H9 (cell line): ENCODE measurements around the gene FRAT1. TPM values are rescaled to one million over a fixed set of nuclear protein-coding genes. Genes with fewer than 3 reads are reported as not detected.
"Not testable (repeated sequence)": the region's sequence is repeated elsewhere in the genome, so short reads cannot be mapped to it uniquely, and the experiment has no call there.

Source experiments
- DNase-seq: peaks from one replicate; pipeline ENCODE4 v3.0.0-alpha.2; 2017
- H2AFZ ChIP-seq: one replicate; pipeline ENCODE4 v1.6.1; 2013; ENCODE audit warnings: mild to moderate bottlenecking, low read length, control low read depth, moderate library complexity
- H2AK5ac ChIP-seq: 2 replicates; pipeline ENCODE4 v1.6.1; 2013; ENCODE audit warnings: low read length, control low read depth, mixed read lengths; ENCODE audit not compliant: insufficient read length
- H2BK120ac ChIP-seq: one replicate; pipeline ENCODE4 v1.6.1; 2013; ENCODE audit warnings: low read depth, mild to moderate bottlenecking, low read length, control low read depth, inconsistent platforms; ENCODE audit not compliant: poor library complexity, severe bottlenecking
- H2BK12ac ChIP-seq: 2 replicates; pipeline ENCODE4 v1.6.1; 2013; ENCODE audit warnings: low read length, control low read depth, mixed read lengths, low read depth; ENCODE audit not compliant: insufficient read length
- H2BK15ac ChIP-seq: 2 replicates; pipeline ENCODE4 v1.6.1; 2013; ENCODE audit warnings: low read depth, low read length, control low read depth
- H2BK20ac ChIP-seq: one replicate; pipeline ENCODE4 v1.6.1; 2013; ENCODE audit warnings: low read depth, mild to moderate bottlenecking, low read length, control low read depth, inconsistent platforms; ENCODE audit not compliant: poor library complexity, severe bottlenecking
- H2BK5ac ChIP-seq: 2 replicates; pipeline ENCODE4 v1.6.1; 2013; ENCODE audit warnings: low read length, control low read depth, mixed read lengths; ENCODE audit not compliant: insufficient read length
- H3K14ac ChIP-seq: 2 replicates; pipeline ENCODE4 v1.6.1; 2013; ENCODE audit warnings: low read length, control low read depth; ENCODE audit not compliant: insufficient read depth
- H3K18ac ChIP-seq: 2 replicates; pipeline ENCODE4 v1.6.1; 2013; ENCODE audit warnings: low read depth, mild to moderate bottlenecking, mixed read lengths, low read length, control low read depth; ENCODE audit not compliant: insufficient read length
- H3K23ac ChIP-seq: 2 replicates; pipeline ENCODE4 v1.6.1; 2013; ENCODE audit warnings: low read length, control low read depth, mixed read lengths, low read depth; ENCODE audit not compliant: insufficient read length
- H3K23me2 ChIP-seq: 2 replicates; pipeline ENCODE4 v1.6.1; 2013; ENCODE audit warnings: low read depth, mild to moderate bottlenecking, mixed read lengths, low read length, control low read depth; ENCODE audit not compliant: insufficient read length, poor library complexity, severe bottlenecking
- H3K27ac ChIP-seq: 2 replicates; pipeline ENCODE4 v1.5.1; 2013; ENCODE audit warnings: low read length, control low read depth, mixed read lengths, low read depth; ENCODE audit not compliant: insufficient read length
- H3K27me3 ChIP-seq: 2 replicates; pipeline ENCODE4 v1.6.1; 2013; ENCODE audit warnings: low read length, control low read depth, inconsistent platforms; ENCODE audit not compliant: insufficient read depth
- H3K4ac ChIP-seq: 2 replicates; pipeline ENCODE4 v1.6.1; 2013; ENCODE audit warnings: low read depth, mild to moderate bottlenecking, control low read depth, inconsistent platforms, low read length, moderate library complexity
- H3K4me1 ChIP-seq: 2 replicates; pipeline ENCODE4 v1.6.1; 2013; ENCODE audit warnings: low read length, control low read depth, inconsistent platforms; ENCODE audit not compliant: insufficient read depth
- H3K4me2 ChIP-seq: 2 replicates; pipeline ENCODE4 v1.6.1; 2013; ENCODE audit warnings: low read length, control low read depth, mixed read lengths; ENCODE audit not compliant: insufficient read length, insufficient read depth
- H3K56ac ChIP-seq: 2 replicates; pipeline ENCODE4 v1.6.1; 2013; ENCODE audit warnings: low read depth, mild to moderate bottlenecking, mixed read lengths, low read length, control low read depth; ENCODE audit not compliant: insufficient read length
- H3K79me1 ChIP-seq: 2 replicates; pipeline ENCODE4 v1.6.1; 2013; ENCODE audit warnings: low read depth, mild to moderate bottlenecking, moderate library complexity, low read length, control low read depth, inconsistent platforms; ENCODE audit not compliant: insufficient read depth, poor library complexity, severe bottlenecking
- H3K79me2 ChIP-seq: 2 replicates; pipeline ENCODE4 v1.6.1; 2013; ENCODE audit warnings: low read length, control low read depth, inconsistent platforms; ENCODE audit not compliant: insufficient read depth
- H3K9ac ChIP-seq: 2 replicates; pipeline ENCODE4 v1.6.1; 2013; ENCODE audit warnings: low read length, control low read depth, mixed read lengths; ENCODE audit not compliant: insufficient read length; ENCODE audit errors: extremely low read depth
- H3K9me3 ChIP-seq: one replicate; pipeline ENCODE4 v1.6.1; 2013; ENCODE audit warnings: low read depth, low read length, inconsistent platforms; ENCODE audit not compliant: control insufficient read depth
- H3T11ph ChIP-seq: one replicate; pipeline ENCODE4 v1.6.1; 2013; ENCODE audit warnings: mild to moderate bottlenecking, low read length, control low read depth, inconsistent platforms
- H4K20me1 ChIP-seq: one replicate; pipeline ENCODE4 v1.6.1; 2013; ENCODE audit not compliant: control insufficient read depth, insufficient read length, insufficient read depth
- H4K5ac ChIP-seq: 2 replicates; pipeline ENCODE4 v1.6.1; 2013; ENCODE audit warnings: low read depth, mild to moderate bottlenecking, mixed read lengths, low read length, control low read depth; ENCODE audit not compliant: insufficient read length
- H4K8ac ChIP-seq: replicated peaks from 2 replicates; pipeline ENCODE4 v1.6.1; 2013; ENCODE audit warnings: low read length, control low read depth, mixed read lengths, low read depth; ENCODE audit not compliant: insufficient read length
- H4K91ac ChIP-seq: 2 replicates; pipeline ENCODE4 v1.6.1; 2013; ENCODE audit warnings: low read depth, mild to moderate bottlenecking, moderate library complexity, mixed read lengths, low read length, control low read depth; ENCODE audit not compliant: insufficient read length
- H3K27ac Mint-ChIP-seq, 3 experiments: 2 replicates in 2 of 3; 3 replicates in 1 of 3; pipeline ENCODE4 v1.8.0; 2020 to 2021; ENCODE audit warnings: mixed read lengths in 3 of 3, mild to moderate bottlenecking in 1 of 3, moderate library complexity in 1 of 3
- H3K27me3 Mint-ChIP-seq: 2 replicates; pipeline ENCODE4 v1.8.0; 2021; ENCODE audit warnings: low read depth, mild to moderate bottlenecking, moderate library complexity, mixed read lengths
- H3K36me3 Mint-ChIP-seq, 3 experiments: 2 replicates in 2 of 3; 3 replicates in 1 of 3; pipeline ENCODE4 v1.8.0; 2020 to 2021; ENCODE audit warnings: low read depth in 3 of 3, mixed read lengths in 3 of 3; ENCODE audit not compliant: insufficient read depth in 1 of 3
- H3K4me1 Mint-ChIP-seq, 2 experiments: 2 replicates each; pipeline ENCODE4 v1.8.0; 2020; ENCODE audit warnings: mixed read lengths in 2 of 2
- H3K4me3 Mint-ChIP-seq, 2 experiments: 2 replicates in 1 of 2; 3 replicates in 1 of 2; pipeline ENCODE4 v1.8.0; 2020 to 2021; ENCODE audit warnings: mild to moderate bottlenecking in 2 of 2, mixed read lengths in 2 of 2, moderate library complexity in 1 of 2
- H3K9me3 Mint-ChIP-seq, 2 experiments: 2 replicates in 1 of 2; 3 replicates in 1 of 2; pipeline ENCODE4 v1.8.0; 2020; ENCODE audit warnings: mild to moderate bottlenecking in 2 of 2, mixed read lengths in 2 of 2, moderate library complexity in 1 of 2
- WGBS: extraction: QIAGEN DNeasy Blood & Tissue Kit; methylation state at CpG from one replicate; pipeline ENCODE4 v1.1.7; 2013; ENCODE audit warnings: missing lambda C conversion rate, low lambda C conversion rate, mixed read lengths; ENCODE audit not compliant: insufficient read length; ENCODE audit errors: extremely low coverage; 5-methylcytosine and 5-hydroxymethylcytosine counted together
- total RNA-seq: library from RNA; stranded (reverse); gene quantifications from 2 replicates; pipeline ENCODE4 v1.2.1, GENCODE V29; 2021
- TF ChIP-seq, protein P1 (sequence below): fragments of 200-600 bp; sonication (generic); conservative IDR thresholded peaks from 3 replicates; pipeline ENCODE4 v1.8.0; 2021; ENCODE audit warnings: antibody characterized with exemption, mild to moderate bottlenecking

FRAT1 gene
- total RNA-seq, 1 experiment from 2014 or later, result 7.3 TPM

DNA sequence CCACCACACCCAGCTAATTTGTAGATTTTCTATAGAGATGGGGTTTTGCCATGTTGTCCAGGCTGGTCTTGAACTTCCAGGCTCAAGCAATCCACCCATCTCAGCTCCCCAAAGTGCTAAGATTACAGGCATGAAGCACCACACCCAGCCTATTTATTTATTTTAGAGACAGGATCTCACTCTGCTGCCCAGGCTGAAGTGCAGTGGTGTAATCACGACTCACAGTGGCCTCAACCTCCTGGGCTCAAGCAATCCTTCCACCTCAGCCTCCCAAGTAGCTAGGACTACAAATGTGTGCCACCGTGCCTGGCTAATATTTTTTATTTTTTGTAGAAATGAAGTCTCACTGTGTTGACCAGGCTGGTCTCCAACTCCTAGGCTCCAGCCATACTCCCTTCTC lies 22.3 kb downstream of the FRAT1 start:
- H2BK120ac ChIP-seq, result no peak overlapping the region

DNA sequence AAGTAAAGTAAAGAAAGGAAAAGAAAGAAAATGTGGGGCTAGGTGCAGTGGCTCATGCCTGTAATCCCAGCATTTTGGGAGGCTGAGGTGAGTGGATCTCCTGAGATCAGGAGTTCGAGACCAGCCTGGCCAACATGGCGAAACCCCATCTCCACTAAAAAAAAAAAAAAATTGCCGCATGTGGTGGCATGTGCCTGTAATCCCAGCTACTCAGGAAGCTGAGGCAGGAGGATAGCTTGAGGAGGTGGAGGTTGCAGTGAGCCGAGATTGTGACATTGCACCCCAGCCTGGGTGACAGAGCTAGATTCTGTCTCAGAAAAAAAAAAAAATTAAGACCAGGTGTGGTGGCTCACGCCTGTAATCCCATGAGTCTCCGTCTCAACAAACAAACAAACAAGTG lies 24.6 kb downstream of the FRAT1 start:
- H3K9me3 Mint-ChIP-seq, H2AFZ ChIP-seq, H2BK120ac ChIP-seq, H3K9me3 ChIP-seq, H4K20me1 ChIP-seq, H3K27me3 ChIP-seq, DNase-seq, H3K27ac ChIP-seq, H2BK20ac ChIP-seq, H3K4ac ChIP-seq, H4K91ac ChIP-seq, H2BK5ac ChIP-seq, H3K18ac ChIP-seq, H3K27ac Mint-ChIP-seq, H2BK12ac ChIP-seq, H3K79me2 ChIP-seq, H3T11ph ChIP-seq, H2BK15ac ChIP-seq, H3K14ac ChIP-seq, H3K23ac ChIP-seq, H3K9ac ChIP-seq, H3K79me1 ChIP-seq, H3K4me2 ChIP-seq, H3K56ac ChIP-seq, H3K36me3 Mint-ChIP-seq, H3K23me2 ChIP-seq, H3K4me3 Mint-ChIP-seq, H3K27me3 Mint-ChIP-seq, H4K8ac ChIP-seq, H4K5ac ChIP-seq, H2AK5ac ChIP-seq, H3K4me1 ChIP-seq: not testable (repeated sequence)
- peaks cover 25 to 36% of the 10 kb centered on the region in 2 experiments for H3K4me1 Mint-ChIP-seq
- no CpG with 5 or more reads among the region's 6 CpGs for WGBS

More for the DNA sequence above, 22.3 kb downstream of the FRAT1 start:
- Histone ChIP-seq H3K4me1 (peaks cover 7% of the 10 kb centered on the region), H2BK12ac (no peak overlapping the region), H3K79me1 (no peaks in the 10 kb centered on the region), H4K8ac (no peak overlapping the region), H2BK20ac (no peak overlapping the region), H4K20me1 (peaks cover 3% of the 10 kb centered on the region), H3K79me2 (no peaks in the 10 kb centered on the region), H3K9me3 (no peaks in the 10 kb centered on the region), H3K23ac (no peak overlapping the region), H4K5ac (no peak overlapping the region), H2AK5ac (no peak overlapping the region), H2BK5ac (no peak overlapping the region), H3K14ac (no peak overlapping the region), H3K4ac (no peak overlapping the region), H2BK15ac (no peak overlapping the region), H3K27me3 (no peaks in the 10 kb centered on the region), H3K18ac (no peak overlapping the region), H3K4me2 (no peak overlapping the region), H2AFZ (no peak overlapping the region), H3K9ac (no peak overlapping the region), H3K23me2 (no peaks in the 10 kb centered on the region), H3T11ph (no peak overlapping the region), H4K91ac (no peak overlapping the region), H3K56ac (no peak overlapping the region), H3K27ac (no peak overlapping the region)
- TF ChIP-seq, protein P1, sequence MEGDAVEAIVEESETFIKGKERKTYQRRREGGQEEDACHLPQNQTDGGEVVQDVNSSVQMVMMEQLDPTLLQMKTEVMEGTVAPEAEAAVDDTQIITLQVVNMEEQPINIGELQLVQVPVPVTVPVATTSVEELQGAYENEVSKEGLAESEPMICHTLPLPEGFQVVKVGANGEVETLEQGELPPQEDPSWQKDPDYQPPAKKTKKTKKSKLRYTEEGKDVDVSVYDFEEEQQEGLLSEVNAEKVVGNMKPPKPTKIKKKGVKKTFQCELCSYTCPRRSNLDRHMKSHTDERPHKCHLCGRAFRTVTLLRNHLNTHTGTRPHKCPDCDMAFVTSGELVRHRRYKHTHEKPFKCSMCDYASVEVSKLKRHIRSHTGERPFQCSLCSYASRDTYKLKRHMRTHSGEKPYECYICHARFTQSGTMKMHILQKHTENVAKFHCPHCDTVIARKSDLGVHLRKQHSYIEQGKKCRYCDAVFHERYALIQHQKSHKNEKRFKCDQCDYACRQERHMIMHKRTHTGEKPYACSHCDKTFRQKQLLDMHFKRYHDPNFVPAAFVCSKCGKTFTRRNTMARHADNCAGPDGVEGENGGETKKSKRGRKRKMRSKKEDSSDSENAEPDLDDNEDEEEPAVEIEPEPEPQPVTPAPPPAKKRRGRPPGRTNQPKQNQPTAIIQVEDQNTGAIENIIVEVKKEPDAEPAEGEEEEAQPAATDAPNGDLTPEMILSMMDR, result no peak
- Mint-ChIP-seq H3K4me1 (peaks cover 42 to 53% of the 10 kb centered on the region in 2 experiments), H3K27me3 (no peaks in the 10 kb centered on the region; the same call in 1 of the 2 replicates), H3K4me3 (no peak overlapping the region), H3K9me3 (no peaks in the 10 kb centered on the region; a peak in 1 of 5 replicates), H3K27ac (peak overlapping the region in 2 of 3 experiments; percentile 65 to 74; a peak in 3 of 7 replicates), H3K36me3 (peaks cover 0 to 6% (median 0%) of the 10 kb centered on the region in 3 experiments; a peak in 2 of 7 replicates)
- WGBS, result no CpG with 5 or more reads among the region's 2 CpGs
- no peak for DNase-seq
